Measurements from ENCODE around the gene KLHL29.

GRCh38 chr2:23602116-23602515, 217.1 kb downstream of the KLHL29 start:
- TF ChIP-seq EZH2 (IDR thresholded peaks at IDR 0.05; ENCODE audit: insufficient read depth, poor library complexity, severe bottlenecking) (no peak), EZH2phosphoT487 (IDR thresholded peaks at IDR 0.05; ENCODE audit: insufficient read depth, low read depth) (no peak)

All from GM23248 (cell line).